GM19395 (cell line): ENCODE results near the gene PARP1.

ENCODE experiments used
- ATAC-seq: cut with Tn5 transposase; IDR thresholded peaks from one replicate; pipeline ENCODE4 v1.9.1; 2021; ENCODE audit warnings: mild to moderate bottlenecking, moderate library complexity; ENCODE audit not compliant: unreplicated experiment

Gene PARP1

GRCh38 chr1:226408285-226409184 is 642 bp upstream of the PARP1 start:
- ATAC-seq: no peak

DNA sequence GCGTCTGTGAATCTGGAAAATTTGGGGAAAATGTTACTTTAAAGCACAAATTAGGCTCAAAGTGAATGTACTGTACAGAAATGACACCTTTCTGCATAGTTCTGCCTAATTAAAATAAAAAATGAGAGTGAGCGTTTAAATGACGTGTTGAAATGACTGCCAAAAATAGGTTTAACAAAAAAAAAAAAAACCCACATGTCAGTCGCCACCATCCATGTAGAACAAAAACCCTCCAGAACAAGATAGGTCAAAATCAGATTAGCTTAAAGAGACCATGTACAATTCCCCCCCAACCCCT is 745 bp downstream of the PARP1 start:
- no peak for ATAC-seq

DNA sequence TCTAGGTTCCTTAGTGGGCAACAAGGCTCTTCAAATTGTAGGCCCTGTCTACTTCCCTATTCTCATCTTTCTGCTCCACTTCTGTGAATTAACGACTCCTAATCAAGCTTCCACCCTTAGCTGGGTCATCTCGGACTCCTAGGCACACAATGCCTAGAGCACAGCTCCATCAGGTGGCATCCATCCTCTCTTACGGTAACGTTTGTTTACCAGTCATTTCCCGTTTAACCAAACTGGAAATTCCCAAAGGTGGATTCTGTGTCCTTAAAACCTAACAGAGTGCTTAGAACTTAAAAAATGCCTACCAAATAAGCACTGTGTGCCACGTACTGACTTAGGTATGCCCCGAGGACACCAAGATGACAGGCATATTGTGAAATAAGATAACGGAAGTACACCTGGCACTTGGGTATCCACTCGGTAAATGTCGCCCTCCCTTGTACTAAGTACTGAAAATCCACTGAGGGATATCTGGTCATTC is 1.5 kb downstream of the PARP1 start:
- ATAC-seq: no peak

GRCh38 chr1:226405411-226405988 is 2.4 kb downstream of the PARP1 start:
- no peak for ATAC-seq

GRCh38 chr1:226404904-226405222 is 3.0 kb downstream of the PARP1 start:
- ATAC-seq: no peak

DNA sequence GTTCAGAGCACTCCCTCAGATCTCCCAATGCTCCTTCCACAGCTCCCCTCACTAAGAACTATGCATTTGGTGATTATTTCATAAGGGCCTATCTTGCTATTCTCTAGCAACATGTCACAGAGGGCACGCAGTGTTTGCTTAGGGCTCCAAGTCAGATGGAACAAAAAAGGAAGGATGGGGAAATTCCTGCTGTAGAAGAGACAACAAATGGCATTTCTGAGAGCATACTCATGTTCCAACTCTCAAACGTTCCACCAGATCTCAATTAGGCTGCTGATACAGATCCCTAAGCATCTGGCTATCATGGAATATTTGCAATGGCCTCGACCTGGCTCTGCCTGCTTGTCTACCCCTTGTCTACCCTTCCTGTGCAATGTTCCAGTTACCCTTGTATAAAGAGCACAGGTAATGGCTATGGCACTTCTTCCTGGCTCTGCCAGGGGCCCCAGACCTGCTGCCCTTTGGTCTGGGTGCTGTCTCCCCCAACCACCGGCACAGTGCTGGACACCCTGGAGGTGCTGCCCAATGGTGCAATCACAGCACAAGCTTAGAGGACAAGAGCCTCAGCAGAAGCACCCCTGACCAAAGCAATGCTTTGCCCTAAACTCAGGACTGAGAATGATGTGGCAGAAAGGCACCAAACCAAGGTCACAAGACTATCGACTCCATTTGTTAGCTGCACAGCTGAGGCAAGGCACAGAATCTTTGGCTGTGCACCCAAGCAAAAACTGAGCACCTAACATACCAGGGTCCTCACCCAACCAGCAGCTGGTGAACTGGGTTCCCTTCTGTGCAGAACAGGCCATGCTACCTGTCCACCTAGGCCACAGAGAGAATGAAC is 3.6 kb downstream of the PARP1 start:
- ATAC-seq: no peak

DNA sequence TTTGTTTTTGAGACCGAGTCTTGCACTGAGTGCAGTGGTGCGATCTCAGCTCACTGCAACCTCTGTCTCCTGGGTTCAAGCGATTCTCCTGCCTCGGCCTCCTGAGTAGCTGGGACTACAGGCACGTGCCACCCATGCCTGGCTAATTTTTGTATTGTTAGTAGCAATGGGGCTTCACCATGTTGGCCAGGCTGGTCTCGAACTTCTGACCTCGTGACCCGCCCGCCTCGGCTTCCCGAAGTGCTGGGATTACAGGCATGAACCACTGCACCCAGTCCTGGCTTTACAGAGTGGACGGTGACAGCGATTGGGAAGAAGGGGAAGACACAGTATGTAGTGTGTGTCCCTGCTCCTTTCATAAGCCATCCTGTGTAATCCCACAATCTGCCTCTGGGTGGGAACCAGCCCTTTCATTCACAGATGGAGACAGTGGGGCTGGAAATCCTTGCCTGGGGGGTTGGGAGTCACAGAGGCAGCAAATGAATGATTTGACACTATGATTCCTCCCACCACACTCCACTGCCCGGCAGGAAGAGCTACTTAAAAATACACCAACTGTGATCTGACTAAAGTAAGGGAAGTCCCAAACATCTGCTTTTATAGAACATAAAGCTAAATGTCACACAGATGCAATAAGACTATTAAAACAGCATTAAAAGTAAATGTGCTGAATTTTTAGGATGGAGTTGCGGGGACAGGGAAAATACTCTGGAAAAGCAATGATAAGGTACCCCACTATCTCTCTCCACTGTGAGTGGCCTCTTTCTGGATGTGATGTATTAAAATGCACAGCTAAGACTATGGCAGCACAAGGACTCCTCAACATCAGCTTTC is 4.5 kb downstream of the PARP1 start:
- no peak for ATAC-seq

DNA sequence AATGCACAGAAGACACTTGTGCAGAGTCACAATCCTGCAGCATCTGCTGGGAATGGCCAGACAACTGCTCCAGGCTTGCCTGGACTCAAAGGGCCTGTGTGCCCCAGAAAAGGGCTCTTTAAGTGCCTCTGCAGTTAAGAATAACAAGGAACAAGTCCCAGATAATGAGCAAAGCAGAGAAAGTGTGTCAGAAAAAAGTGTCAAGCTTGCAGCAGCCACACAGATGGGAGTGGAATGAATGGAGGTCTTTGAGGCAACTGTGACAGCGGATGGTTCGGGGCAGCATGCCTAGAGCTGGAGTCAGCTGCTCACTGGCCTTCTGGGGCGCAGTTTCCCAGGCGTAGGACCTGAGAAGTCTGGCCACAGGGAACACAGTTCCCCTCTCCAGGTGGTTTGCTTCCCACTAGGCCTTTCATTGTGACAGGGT is 5.1 kb downstream of the PARP1 start:
- ATAC-seq: no peak

DNA sequence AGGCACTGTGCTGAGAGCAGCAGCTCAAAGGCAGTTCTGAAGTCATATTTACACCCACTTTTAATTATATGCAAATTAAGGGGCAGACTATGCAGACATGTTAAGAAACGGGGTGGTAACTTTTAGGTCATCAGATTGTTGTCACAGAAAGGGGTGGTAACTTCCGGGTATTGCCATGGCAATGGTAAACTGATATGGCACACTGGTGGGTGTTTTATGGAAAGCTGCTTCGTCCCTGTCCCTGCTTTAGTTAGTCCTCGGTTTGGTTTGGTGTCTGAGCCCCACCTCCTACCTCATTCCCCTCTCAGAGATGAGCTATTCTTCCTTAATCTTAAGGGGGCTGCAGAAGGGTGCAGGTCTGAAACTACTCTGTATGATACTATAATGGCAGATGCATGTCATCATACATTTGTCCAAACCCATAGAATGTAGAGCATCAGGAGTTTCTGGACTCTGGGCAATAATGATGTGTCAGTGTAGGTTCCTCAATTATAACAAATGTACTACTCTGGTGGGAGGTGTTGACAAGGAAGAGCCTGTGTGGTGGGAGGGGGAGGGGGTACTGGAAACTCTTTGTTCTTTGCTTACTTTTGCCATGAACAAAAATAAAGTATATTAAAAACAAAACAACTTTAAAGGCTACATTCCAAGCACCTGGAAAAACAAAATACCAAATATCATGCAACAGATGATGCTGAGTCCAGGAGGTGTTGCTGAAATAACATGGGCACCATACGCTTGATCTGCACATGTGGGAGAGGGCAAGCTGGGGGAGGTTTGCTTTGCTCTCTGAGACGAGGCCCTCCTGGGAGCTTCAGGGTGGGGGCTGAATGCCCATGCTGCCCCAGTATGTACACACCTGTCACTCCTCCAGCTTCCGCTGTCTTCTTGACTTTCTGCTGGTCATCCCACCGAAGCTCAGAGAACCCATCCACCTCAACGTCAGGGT is 6.3 kb downstream of the PARP1 start:
- no peak for ATAC-seq

- no peak for ATAC-seq
Observed at GRCh38 chr1:226400519-226401354, 7.2 kb downstream of the PARP1 start.

- no peak for ATAC-seq
Observed at GRCh38 chr1:226397955-226398636, 9.8 kb downstream of the PARP1 start.

GRCh38 chr1:226397011-226397926 is 10.6 kb downstream of the PARP1 start:
- no peak for ATAC-seq

DNA sequence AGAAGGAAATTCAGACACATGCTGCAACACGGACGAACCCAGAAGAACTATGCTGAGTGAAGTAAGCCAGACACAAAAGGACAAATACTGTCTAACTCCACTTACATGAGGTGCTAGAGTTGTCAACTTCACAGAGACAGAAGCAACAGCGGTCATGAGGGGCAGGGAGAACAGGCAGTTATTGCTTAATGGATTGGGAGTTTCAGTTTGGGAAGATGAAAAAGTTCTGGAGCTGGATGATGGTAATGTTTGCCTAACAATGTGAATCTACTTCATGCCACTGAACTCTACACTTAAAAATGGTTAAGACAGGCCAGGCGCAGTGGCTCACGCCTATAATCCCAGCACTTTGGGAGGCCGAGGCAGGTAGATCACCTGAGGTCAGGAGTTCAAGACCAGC is 12.1 kb downstream of the PARP1 start:
- no peak for ATAC-seq

DNA sequence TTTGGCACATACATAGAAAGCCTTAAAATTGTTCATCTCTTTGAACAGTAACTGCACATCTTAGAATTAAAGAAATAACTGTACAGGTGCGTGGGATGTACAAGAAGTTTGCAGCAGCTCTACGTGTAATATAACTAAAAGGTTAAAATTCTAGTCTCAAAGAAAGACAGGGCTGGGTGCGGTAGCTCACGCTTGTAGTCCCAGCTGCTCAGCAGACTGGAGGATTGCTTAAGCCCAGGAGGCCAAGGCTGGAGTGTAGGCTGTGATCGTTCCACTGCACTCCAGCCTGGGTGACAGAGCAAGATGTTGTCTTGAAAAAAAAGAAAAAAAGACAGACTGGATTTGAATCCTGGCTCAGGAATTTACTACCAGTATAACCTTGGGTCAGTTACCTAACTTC is 13.4 kb downstream of the PARP1 start:
- ATAC-seq: no peak

DNA sequence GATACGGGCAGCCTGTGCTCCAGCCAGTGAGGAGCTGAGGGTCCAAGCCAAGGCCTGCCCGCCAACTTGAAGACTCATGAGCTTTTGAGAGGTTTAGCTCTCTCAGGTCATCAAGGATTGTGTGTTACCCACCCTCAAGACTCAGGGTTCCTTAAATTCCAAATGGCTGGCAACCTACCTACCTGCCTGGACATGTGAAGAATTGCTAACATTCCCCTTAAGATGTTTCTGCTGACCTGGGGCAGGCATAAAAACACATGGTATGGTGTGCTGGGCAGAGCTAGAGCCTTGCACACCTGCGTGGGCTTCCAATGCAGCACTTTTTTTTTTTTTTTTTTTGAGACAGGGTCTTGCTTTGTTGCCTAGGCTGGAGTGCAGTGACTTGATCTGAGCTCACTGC is 17.2 kb downstream of the PARP1 start:
- no peak for ATAC-seq

GRCh38 chr1:226388131-226388530 is 19.8 kb downstream of the PARP1 start:
- no peak for ATAC-seq

- ATAC-seq: no peak
Observed at GRCh38 chr1:226384717-226385116, 23.2 kb downstream of the PARP1 start.
